ENCODE data around the gene RHOXF2.
"Not testable (repeated sequence)": the region's sequence is repeated elsewhere in the genome, so short reads cannot be mapped to it uniquely, and the experiment has no call there.

Gene RHOXF2, protein sequence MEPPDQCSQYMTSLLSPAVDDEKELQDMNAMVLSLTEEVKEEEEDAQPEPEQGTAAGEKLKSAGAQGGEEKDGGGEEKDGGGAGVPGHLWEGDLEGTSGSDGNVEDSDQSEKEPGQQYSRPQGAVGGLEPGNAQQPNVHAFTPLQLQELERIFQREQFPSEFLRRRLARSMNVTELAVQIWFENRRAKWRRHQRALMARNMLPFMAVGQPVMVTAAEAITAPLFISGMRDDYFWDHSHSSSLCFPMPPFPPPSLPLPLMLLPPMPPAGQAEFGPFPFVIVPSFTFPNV

DNA sequence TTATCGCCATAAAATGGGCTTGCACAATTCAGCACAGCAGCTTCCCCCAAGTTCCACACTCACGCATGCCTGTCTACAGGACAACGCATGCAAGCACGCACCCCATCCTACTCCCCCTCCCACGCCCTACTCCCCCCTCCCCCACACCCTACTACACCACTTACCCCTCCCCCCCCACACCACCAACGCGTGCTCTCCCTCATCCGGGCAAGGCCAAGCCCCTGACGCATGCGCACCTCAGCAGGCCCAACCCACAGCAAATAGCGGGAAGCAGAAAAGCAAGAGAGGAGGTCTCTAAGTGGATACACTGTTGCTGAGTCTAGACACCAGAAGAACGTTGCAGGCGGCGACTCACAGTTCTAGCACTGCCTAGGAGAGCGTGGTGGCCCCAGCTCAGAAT is at the start of gene RHOXF2:
Gene RHOXF2, plus strand, starts transcription at position 301 of the 400 bp plus-strand sequence. CDS start 138 bp downstream, outside the sequence.
- DNase-seq (ENCODE audit: low read depth); H3K4me3 ChIP-seq (ENCODE audit: low read depth, low read length): not testable (repeated sequence)

DNA sequence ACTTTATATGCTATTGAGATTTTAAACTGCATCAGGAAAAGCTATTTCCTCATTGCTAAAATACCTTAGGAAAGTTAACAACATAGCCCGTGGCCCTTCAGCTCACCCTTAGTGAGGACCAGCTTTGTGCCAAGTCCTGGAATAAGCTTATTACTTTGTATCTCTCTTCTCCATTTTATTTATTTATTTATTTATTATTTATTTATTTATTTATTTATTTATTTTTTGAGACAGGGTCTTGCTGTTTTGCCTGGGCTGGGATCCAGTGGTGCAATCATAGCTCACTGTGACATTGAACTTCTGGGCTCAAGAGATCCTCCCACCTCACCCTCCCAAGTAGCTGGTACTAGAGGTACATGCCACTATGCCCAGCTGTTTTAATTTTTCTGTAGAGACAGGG is 49.0 kb upstream of the RHOXF2 start:
- TF ChIP-seq, protein P1, sequence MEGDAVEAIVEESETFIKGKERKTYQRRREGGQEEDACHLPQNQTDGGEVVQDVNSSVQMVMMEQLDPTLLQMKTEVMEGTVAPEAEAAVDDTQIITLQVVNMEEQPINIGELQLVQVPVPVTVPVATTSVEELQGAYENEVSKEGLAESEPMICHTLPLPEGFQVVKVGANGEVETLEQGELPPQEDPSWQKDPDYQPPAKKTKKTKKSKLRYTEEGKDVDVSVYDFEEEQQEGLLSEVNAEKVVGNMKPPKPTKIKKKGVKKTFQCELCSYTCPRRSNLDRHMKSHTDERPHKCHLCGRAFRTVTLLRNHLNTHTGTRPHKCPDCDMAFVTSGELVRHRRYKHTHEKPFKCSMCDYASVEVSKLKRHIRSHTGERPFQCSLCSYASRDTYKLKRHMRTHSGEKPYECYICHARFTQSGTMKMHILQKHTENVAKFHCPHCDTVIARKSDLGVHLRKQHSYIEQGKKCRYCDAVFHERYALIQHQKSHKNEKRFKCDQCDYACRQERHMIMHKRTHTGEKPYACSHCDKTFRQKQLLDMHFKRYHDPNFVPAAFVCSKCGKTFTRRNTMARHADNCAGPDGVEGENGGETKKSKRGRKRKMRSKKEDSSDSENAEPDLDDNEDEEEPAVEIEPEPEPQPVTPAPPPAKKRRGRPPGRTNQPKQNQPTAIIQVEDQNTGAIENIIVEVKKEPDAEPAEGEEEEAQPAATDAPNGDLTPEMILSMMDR (conservative IDR thresholded peaks at IDR 0.05; ENCODE audit: low read depth, low read length), result no peak
- H3K4me3 ChIP-seq (ENCODE audit: low read depth, low read length), result no peak overlapping the region
- DNase-seq (ENCODE audit: low read depth), result no peak

DNA sequence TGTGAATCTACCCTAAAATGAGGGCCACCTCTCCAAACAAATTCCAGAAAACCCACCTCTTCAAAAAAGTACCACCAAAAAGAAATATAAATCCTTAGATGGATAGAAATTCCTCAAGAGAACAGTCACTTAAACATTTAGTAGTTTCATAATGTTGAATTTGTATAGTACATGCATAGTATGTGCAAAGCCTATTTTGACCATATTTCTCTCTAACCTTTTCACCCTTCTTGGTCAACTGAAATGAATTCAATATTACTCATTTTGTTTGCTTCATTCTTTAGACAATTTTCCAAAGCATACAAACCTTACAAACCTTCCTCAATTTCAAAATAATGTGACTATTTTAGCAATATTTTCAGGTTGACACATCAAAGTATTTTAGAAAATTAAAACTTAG is 46.8 kb upstream of the RHOXF2 start:
- TF ChIP-seq, protein P1 (conservative IDR thresholded peaks at IDR 0.05; ENCODE audit: low read depth, low read length), result no peak
- H3K4me3 ChIP-seq (ENCODE audit: low read depth, low read length), result no peak overlapping the region
- DNase-seq (ENCODE audit: low read depth), result peak; percentile 48

DNA sequence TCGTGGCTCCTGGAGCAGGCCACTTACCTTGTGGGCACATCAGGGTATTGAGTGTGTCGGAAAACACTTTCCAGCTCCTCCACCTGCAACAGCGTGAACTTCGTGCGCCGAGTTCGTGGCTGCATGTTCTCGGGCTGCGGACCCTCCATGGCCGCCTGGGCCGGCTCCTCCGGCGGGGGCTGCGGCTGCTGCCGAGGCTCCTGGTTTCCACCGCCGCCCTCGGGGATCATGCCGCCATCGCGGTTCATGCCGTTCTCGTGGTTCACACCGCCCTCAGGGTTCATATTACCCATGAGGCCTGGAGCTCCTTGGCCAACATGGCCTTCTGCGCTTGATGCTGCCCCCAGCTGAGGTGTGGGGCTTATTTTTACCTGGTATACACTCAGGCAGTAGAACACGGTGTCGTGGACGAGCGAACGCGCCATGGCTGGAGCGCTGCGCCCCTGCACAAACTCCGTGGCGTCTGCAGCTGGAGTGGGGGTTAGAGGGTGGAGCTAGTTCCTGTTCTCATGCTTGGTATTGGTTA is 42.9 kb upstream of the RHOXF2 start, which contains the start of gene RHOXF1:
Gene RHOXF1, minus strand, starts transcription at position 476 of the 526 bp plus-strand sequence. Its CDS starts 51 bp downstream, at position 425.
- DNase-seq (ENCODE audit: low read depth), result no peak
- H3K4me3 ChIP-seq (ENCODE audit: low read depth, low read length), result no peak within 1 kb of the TSS
- TF ChIP-seq, protein P1 (conservative IDR thresholded peaks at IDR 0.05; ENCODE audit: low read depth, low read length), result no peak

DNA sequence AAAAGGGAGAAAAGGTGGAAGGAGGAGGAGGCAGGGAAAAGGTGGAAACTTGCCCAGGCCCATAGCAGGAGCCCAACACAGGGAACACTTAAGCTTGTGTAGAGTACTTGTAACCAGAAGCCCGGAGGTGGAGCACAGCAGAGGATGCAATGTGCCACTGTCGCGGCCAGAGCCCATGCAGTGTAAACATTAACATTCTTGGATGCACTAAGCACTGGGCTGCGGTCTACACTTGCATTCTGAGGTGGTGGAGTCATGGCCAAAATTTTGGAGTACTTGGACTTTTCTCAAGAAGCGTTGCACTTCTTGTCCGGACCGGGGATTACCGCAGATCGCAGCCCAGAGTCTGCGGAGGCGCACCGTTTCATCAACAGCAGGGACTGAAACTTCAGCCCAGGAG is 38.2 kb upstream of the RHOXF2 start:
- TF ChIP-seq, protein P1 (conservative IDR thresholded peaks at IDR 0.05; ENCODE audit: low read depth, low read length), result no peak
- DNase-seq (ENCODE audit: low read depth), result peak; percentile 7
- no peak overlapping the region for H3K4me3 ChIP-seq (ENCODE audit: low read depth, low read length)

DNA sequence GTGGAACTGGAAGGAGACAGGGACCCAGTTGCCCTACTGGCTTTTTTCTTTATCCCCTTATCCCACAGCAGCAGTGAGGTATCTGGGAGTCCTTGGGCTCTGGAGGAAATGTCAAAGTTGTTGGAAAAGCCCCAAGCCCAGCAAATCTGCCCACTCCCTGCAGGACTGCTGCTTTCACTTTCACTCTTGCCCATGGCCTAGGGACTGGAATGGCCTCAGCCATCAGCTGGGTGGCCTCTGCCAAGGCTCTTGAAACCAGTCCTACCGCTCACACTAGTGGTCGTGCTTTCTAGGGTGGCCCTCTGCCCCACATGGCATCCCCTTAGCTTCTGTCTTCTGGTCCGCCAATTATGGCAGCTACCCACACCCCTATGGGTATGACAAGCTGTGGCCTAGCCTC is 33.0 kb upstream of the RHOXF2 start:
- DNase-seq (ENCODE audit: low read depth), result peak; percentile 4
- no peak overlapping the region for H3K4me3 ChIP-seq (ENCODE audit: low read depth, low read length)
- TF ChIP-seq, protein P1 (conservative IDR thresholded peaks at IDR 0.05; ENCODE audit: low read depth, low read length), result no peak

DNA sequence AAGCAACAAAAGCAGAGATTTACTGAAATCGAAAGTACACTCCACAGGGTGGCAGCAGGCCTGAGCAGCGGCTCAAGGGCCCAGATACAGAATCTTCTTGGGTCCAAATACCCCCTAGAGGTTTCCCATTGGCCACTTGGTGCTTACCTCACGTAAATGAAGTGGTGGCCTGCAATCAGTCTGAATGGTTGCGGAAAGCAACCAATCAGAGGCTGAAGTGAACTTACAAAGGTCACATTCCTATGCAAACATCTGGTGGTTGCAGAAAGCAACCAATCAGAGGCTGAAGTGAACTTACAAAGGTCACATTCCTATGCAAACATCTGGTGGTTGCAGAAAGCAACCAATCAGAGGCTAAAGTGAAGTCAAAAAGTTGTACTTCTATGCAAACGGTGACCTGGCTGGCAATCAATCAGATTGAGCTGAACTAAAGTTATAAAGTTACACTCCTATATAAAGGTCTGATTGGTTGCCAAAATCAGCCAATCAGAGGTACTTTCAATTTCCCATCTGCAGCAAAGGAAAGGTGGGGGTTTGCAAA is 30.0 kb upstream of the RHOXF2 start:
- not testable (repeated sequence) for DNase-seq (ENCODE audit: low read depth); H3K4me3 ChIP-seq (ENCODE audit: low read depth, low read length)

DNA sequence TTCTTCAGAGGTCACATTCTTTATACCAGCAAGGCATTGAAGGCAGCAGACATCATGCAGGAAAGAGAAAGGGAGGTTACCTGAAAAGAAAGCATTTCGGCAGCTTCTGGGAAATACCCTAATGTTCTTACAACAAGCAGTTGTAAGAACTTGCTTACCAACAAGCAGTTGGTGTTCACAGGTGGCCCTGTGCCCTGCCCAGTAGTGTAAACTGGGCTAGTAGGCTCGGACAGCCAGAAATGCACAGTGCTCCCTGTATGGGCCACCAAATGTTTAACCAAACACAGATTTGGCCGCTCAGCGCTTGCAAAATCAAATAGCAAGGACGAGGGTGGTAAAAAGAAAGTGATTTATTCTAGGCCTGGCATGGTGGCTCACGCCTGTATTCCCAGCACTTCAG is 22.3 kb upstream of the RHOXF2 start:
- no peak overlapping the region for H3K4me3 ChIP-seq (ENCODE audit: low read depth, low read length)
- TF ChIP-seq, protein P1 (conservative IDR thresholded peaks at IDR 0.05; ENCODE audit: low read depth, low read length), result no peak
- no peak for DNase-seq (ENCODE audit: low read depth)

Measured in choroid plexus epithelial cell (primary cell).